ENCODE data around the gene NLN. TPM values are rescaled to one million over a fixed set of nuclear protein-coding genes. Genes with fewer than 3 reads are reported as not detected.

The NLN gene
- polyA plus RNA-seq, 1 donor (not counting 4 experiments of a cell fraction or from before 2014, with no cell fraction given): 26.1 TPM

DNA sequence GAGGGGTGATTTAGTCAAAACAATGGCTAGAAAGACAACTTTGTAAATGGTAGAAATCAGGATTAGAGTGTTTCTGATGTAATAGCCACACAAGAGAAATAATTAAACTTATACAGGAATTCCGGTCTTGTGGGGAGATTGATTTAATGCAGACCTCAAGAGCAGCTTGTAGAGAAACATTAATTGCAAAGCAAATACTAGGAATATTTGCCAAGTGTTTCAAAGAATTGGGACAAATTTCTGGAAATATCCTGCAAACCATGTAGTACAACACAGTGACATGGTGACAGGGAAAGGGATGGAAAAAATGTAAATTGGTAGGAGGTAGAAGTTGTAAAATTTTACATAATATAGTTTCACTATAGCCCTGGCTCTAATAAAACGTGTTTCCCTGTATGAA, 28.9 kb downstream of the NLN start:
- dilution Hi-C loops (cut with MboI; ENCODE audit: extremely low pct_ligation_motif_present, low sequenced_read_pairs): no loop called here
- Histone ChIP-seq H2AFZ (ENCODE audit: control insufficient read depth, low read length) (no peak overlapping the region), H3K36me3 (ENCODE audit: control insufficient read depth in 2 of 2, extremely low read depth in 1 of 2, insufficient read depth in 2 of 2, low read length in 2 of 2) (peaks cover 0 to 4% of the 10 kb centered on the region in 2 experiments), H3K27me3 (ENCODE audit: control insufficient read depth, extremely low read depth, insufficient read depth, low read length) (no peaks in the 10 kb centered on the region), H3K9ac (ENCODE audit: control insufficient read depth, extremely low read depth, insufficient read depth, low read length) (no peak overlapping the region), H3K4me1 (ENCODE audit: control insufficient read depth, extremely low read depth, insufficient read depth, low read length) (peaks cover 5% of the 10 kb centered on the region), H4K20me1 (ENCODE audit: control insufficient read depth, extremely low read depth, insufficient read depth, low read length) (no peaks in the 10 kb centered on the region), H3K4me3 (ENCODE audit: control insufficient read depth in 2 of 3, extremely low read depth in 1 of 3, insufficient read depth in 2 of 3, low read depth in 1 of 3, low read length in 3 of 3) (no peak overlapping the region), H3K4me2 (ENCODE audit: control insufficient read depth, extremely low read depth, insufficient read depth, low read depth, low read length) (no peak overlapping the region), H3K9me3 (ENCODE audit: control insufficient read depth, low read depth, low read length) (no peaks in the 10 kb centered on the region), H3K9me1 (ENCODE audit: control insufficient read depth, extremely low read depth, insufficient read depth, low read length) (no peaks in the 10 kb centered on the region), H3K79me2 (ENCODE audit: control insufficient read depth, insufficient read depth, low read length) (peaks cover 16% of the 10 kb centered on the region), H3K27ac (ENCODE audit: control insufficient read depth, insufficient read depth, low read length) (no peak overlapping the region)
- TF ChIP-seq EZH2 (IDR thresholded peaks at IDR 0.05; ENCODE audit: low read length): no peak
- TF ChIP-seq, protein P1, sequence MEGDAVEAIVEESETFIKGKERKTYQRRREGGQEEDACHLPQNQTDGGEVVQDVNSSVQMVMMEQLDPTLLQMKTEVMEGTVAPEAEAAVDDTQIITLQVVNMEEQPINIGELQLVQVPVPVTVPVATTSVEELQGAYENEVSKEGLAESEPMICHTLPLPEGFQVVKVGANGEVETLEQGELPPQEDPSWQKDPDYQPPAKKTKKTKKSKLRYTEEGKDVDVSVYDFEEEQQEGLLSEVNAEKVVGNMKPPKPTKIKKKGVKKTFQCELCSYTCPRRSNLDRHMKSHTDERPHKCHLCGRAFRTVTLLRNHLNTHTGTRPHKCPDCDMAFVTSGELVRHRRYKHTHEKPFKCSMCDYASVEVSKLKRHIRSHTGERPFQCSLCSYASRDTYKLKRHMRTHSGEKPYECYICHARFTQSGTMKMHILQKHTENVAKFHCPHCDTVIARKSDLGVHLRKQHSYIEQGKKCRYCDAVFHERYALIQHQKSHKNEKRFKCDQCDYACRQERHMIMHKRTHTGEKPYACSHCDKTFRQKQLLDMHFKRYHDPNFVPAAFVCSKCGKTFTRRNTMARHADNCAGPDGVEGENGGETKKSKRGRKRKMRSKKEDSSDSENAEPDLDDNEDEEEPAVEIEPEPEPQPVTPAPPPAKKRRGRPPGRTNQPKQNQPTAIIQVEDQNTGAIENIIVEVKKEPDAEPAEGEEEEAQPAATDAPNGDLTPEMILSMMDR (optimal IDR thresholded peaks at IDR 0.05 in 1 of 3, IDR thresholded peaks at IDR 0.05 in 1 of 3, conservative IDR thresholded peaks at IDR 0.05 in 1 of 3; ENCODE audit: extremely low read depth in 1 of 3, insufficient read depth in 2 of 3, low read length in 3 of 3): no peak
- no peak for FAIRE-seq
- no peak for DNase-seq (ENCODE audit: low read depth, low spot score)

DNA sequence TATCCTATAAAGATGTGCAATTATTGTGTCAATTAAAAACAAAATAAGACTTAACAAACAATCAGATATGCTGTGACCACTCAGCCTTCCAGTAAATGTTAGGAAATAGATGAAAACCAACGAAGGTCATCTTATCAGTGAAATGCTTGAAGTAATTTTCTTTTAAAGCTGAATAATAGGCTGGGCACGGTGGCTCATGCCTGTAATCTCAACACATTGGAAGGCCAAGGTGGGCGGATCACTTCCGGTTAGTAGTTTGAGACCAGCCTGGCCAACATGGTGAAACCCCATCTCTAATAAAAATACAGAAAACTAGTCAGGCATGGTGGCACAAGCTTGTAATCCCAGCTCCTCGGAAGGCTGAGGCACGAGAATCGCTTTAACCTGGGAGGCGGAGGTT, 31.2 kb downstream of the NLN start:
- FAIRE-seq (no peak), DNase-seq (ENCODE audit: low read depth, low spot score) (no peak)
- H3K9me3 ChIP-seq (ENCODE audit: control insufficient read depth, low read depth, low read length): no peaks in the 10 kb centered on the region
- dilution Hi-C loops (cut with MboI; ENCODE audit: extremely low pct_ligation_motif_present, low sequenced_read_pairs): no loop called here
- H3K4me3 ChIP-seq (ENCODE audit: control insufficient read depth in 2 of 3, extremely low read depth in 1 of 3, insufficient read depth in 2 of 3, low read depth in 1 of 3, low read length in 3 of 3): no peak overlapping the region
- TF ChIP-seq, protein P1 (optimal IDR thresholded peaks at IDR 0.05 in 1 of 3, IDR thresholded peaks at IDR 0.05 in 1 of 3, conservative IDR thresholded peaks at IDR 0.05 in 1 of 3; ENCODE audit: extremely low read depth in 1 of 3, insufficient read depth in 2 of 3, low read length in 3 of 3): no peak
- no peak for TF ChIP-seq EZH2 (IDR thresholded peaks at IDR 0.05; ENCODE audit: low read length)
- H3K36me3 ChIP-seq (ENCODE audit: control insufficient read depth in 2 of 2, extremely low read depth in 1 of 2, insufficient read depth in 2 of 2, low read length in 2 of 2): peaks cover 0 to 4% of the 10 kb centered on the region in 2 experiments
- H3K27ac ChIP-seq (ENCODE audit: control insufficient read depth, insufficient read depth, low read length): no peak overlapping the region
- no peaks in the 10 kb centered on the region for H3K9me1 ChIP-seq (ENCODE audit: control insufficient read depth, extremely low read depth, insufficient read depth, low read length)
- H4K20me1 ChIP-seq (ENCODE audit: control insufficient read depth, extremely low read depth, insufficient read depth, low read length): no peaks in the 10 kb centered on the region
- H2AFZ ChIP-seq (ENCODE audit: control insufficient read depth, low read length): no peak overlapping the region
- no peaks in the 10 kb centered on the region for H3K27me3 ChIP-seq (ENCODE audit: control insufficient read depth, extremely low read depth, insufficient read depth, low read length)
- H3K4me1 ChIP-seq (ENCODE audit: control insufficient read depth, extremely low read depth, insufficient read depth, low read length): peaks cover 3% of the 10 kb centered on the region
- no peak overlapping the region for H3K9ac ChIP-seq (ENCODE audit: control insufficient read depth, extremely low read depth, insufficient read depth, low read length)
- peaks cover 10% of the 10 kb centered on the region for H3K79me2 ChIP-seq (ENCODE audit: control insufficient read depth, insufficient read depth, low read length)
- no peak overlapping the region for H3K4me2 ChIP-seq (ENCODE audit: control insufficient read depth, extremely low read depth, insufficient read depth, low read depth, low read length)
